Neural crest cell (in vitro differentiated cells): Measurements from ENCODE around the gene HBS1L. TPM values are rescaled to one million over a fixed set of nuclear protein-coding genes. Genes with fewer than 3 reads are reported as not detected.
"Not testable (repeated sequence)": the region's sequence is repeated elsewhere in the genome, so short reads cannot be mapped to it uniquely, and the experiment has no call there.

Experiments used
- DNase-seq: peaks from one replicate; pipeline ENCODE4 v3.0.0; 2021; ENCODE audit warnings: low read depth, mixed read lengths, low spot score
- H3K27ac Mint-ChIP-seq: one replicate; pipeline ENCODE4 v1.8.0; 2021; ENCODE audit warnings: mild to moderate bottlenecking, mixed read lengths; ENCODE audit not compliant: unreplicated experiment
- H3K27me3 Mint-ChIP-seq: 2 replicates; pipeline ENCODE4 v1.8.0; 2021; ENCODE audit warnings: low read depth, mild to moderate bottlenecking, mixed read lengths
- H3K36me3 Mint-ChIP-seq: 2 replicates; pipeline ENCODE4 v1.8.0; 2021; ENCODE audit warnings: low read depth, mild to moderate bottlenecking, mixed read lengths
- H3K4me1 Mint-ChIP-seq: 2 replicates; pipeline ENCODE4 v1.8.0; 2021; ENCODE audit warnings: mixed read lengths
- H3K4me3 Mint-ChIP-seq: one replicate; pipeline ENCODE4 v1.8.0; 2021; ENCODE audit warnings: mild to moderate bottlenecking, mixed read lengths
- H3K9me3 Mint-ChIP-seq: 2 replicates; pipeline ENCODE4 v1.8.0; 2021; ENCODE audit warnings: mixed read lengths
- total RNA-seq: library from RNA; stranded (reverse); gene quantifications from 2 replicates; pipeline ENCODE4 v1.2.1, GENCODE V29; 2021
- TF ChIP-seq, protein P1 (sequence below): fragments of 200-600 bp; sonication (generic); conservative IDR thresholded peaks from 2 replicates; pipeline ENCODE4 v1.5.0; 2021; ENCODE audit warnings: antibody characterized with exemption, mild to moderate bottlenecking

HBS1L gene
- total RNA-seq, 1 donor from 2014 or later = 82.6 TPM

DNA sequence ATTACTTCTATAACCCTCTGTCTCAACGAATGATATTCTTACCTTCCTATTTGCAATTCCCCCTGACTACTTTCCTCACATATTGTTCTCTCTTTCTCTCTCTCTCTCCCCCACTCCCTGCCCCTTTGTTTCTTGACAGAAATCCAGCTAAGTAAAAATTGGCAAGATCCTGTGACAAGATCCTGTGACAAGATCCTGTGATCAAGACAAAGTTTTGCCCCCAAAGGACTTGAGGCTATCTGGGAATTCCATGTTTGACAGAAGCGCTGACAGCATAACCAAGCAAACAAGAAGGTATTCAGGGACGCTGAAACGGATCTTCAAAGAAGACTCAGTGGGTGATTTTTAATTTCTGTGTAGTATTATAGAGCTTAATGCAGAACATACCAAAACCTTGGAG is 5.5 kb upstream of the HBS1L start:
- no peak overlapping the region for H3K4me3 Mint-ChIP-seq
- DNase-seq = no peak
- H3K9me3 Mint-ChIP-seq = no peaks in the 10 kb centered on the region
- no peaks in the 10 kb centered on the region for H3K36me3 Mint-ChIP-seq
- peaks cover 18% of the 10 kb centered on the region for H3K27me3 Mint-ChIP-seq
- TF ChIP-seq, protein P1, sequence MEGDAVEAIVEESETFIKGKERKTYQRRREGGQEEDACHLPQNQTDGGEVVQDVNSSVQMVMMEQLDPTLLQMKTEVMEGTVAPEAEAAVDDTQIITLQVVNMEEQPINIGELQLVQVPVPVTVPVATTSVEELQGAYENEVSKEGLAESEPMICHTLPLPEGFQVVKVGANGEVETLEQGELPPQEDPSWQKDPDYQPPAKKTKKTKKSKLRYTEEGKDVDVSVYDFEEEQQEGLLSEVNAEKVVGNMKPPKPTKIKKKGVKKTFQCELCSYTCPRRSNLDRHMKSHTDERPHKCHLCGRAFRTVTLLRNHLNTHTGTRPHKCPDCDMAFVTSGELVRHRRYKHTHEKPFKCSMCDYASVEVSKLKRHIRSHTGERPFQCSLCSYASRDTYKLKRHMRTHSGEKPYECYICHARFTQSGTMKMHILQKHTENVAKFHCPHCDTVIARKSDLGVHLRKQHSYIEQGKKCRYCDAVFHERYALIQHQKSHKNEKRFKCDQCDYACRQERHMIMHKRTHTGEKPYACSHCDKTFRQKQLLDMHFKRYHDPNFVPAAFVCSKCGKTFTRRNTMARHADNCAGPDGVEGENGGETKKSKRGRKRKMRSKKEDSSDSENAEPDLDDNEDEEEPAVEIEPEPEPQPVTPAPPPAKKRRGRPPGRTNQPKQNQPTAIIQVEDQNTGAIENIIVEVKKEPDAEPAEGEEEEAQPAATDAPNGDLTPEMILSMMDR = no peak
- no peak overlapping the region for H3K27ac Mint-ChIP-seq
- H3K4me1 Mint-ChIP-seq = peaks cover 5% of the 10 kb centered on the region

GRCh38 chr6:135058299-135058698 is 3.7 kb upstream of the HBS1L start:
- Mint-ChIP-seq H3K27me3 (peaks cover 18% of the 10 kb centered on the region), H3K4me1 (peaks cover 18% of the 10 kb centered on the region)
- H3K9me3 Mint-ChIP-seq, H3K4me3 Mint-ChIP-seq, H3K36me3 Mint-ChIP-seq, H3K27ac Mint-ChIP-seq, DNase-seq: not testable (repeated sequence)

DNA sequence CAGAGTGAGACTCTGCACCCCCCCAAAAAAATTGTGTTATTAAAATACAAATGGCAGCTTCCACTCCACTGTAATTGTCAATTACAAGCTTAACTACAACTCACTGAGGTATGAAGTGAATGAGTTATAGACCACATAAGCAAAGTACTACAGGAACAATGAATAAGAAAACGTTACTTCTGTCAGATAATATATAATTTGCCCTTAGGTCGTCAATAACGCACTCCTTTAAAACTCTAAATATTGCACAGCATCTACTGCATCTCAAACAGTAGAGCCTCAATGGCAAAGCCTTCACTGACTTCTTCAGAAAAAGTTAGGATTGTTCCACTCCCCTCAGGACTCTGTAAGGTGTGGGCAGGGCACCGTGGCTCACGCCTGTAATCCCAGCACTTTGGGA is 2.0 kb upstream of the HBS1L start:
- peaks cover 27% of the 10 kb centered on the region for H3K4me1 Mint-ChIP-seq
- H3K9me3 Mint-ChIP-seq = no peaks in the 10 kb centered on the region
- H3K27me3 Mint-ChIP-seq = peaks cover 18% of the 10 kb centered on the region
- no peak overlapping the region for H3K27ac Mint-ChIP-seq
- no peak for DNase-seq
- TF ChIP-seq, protein P1 = no peak
- H3K36me3 Mint-ChIP-seq = no peaks in the 10 kb centered on the region
- H3K4me3 Mint-ChIP-seq = peak overlapping the region; percentile 47

DNA sequence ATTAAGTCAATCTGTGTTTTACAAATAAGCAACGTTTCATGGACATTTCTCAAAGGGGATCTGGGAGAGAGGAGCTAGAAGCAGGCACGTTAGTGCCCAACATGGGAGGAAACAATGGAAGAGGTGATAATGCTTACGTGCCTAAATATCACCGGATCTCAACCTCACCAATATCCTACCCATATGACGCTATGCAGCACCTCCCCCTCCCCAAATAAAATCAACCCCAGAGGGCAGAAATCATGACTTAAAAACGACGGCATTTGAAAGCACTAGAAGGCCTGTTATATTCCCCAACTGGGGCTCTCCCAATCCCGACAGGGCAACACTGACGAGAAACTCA is 425 bp downstream of the HBS1L start:
- Mint-ChIP-seq H3K4me3 (peak overlapping the region; percentile 98), H3K27me3 (peaks cover 2% of the 10 kb centered on the region), H3K9me3 (no peaks in the 10 kb centered on the region), H3K36me3 (no peaks in the 10 kb centered on the region), H3K4me1 (peaks cover 27% of the 10 kb centered on the region), H3K27ac (peak overlapping the region; percentile 98)
- TF ChIP-seq, protein P1 = no peak
- DNase-seq = no peak

GRCh38 chr6:135053406-135053805 is 1.2 kb downstream of the HBS1L start:
- H3K9me3 Mint-ChIP-seq = no peaks in the 10 kb centered on the region
- H3K27ac Mint-ChIP-seq = no peak overlapping the region
- peaks cover 27% of the 10 kb centered on the region for H3K4me1 Mint-ChIP-seq
- peaks cover 3% of the 10 kb centered on the region for H3K36me3 Mint-ChIP-seq
- peak overlapping the region; percentile 98 for H3K4me3 Mint-ChIP-seq
- no peak for DNase-seq
- TF ChIP-seq, protein P1 = no peak
- no peaks in the 10 kb centered on the region for H3K27me3 Mint-ChIP-seq

GRCh38 chr6:135052939-135053338 is 1.7 kb downstream of the HBS1L start:
- peak overlapping the region; percentile 98 for H3K4me3 Mint-ChIP-seq
- peaks cover 27% of the 10 kb centered on the region for H3K4me1 Mint-ChIP-seq
- DNase-seq = no peak
- no peaks in the 10 kb centered on the region for H3K9me3 Mint-ChIP-seq
- H3K36me3 Mint-ChIP-seq = peaks cover 3% of the 10 kb centered on the region
- H3K27ac Mint-ChIP-seq = no peak overlapping the region
- TF ChIP-seq, protein P1 = no peak
- no peaks in the 10 kb centered on the region for H3K27me3 Mint-ChIP-seq
